CD4-positive, alpha-beta T cell treated with Interleukin-15 for 1 hour (primary cell): ENCODE results near the gene ZNF189.

Source experiments
- DNase-seq: peaks from one replicate; pipeline ENCODE4 v3.0.0-alpha.2; 2020

ZNF189 gene

GRCh38 chr9:101398068-101398929 is at the start of gene ZNF189, which contains the start of gene MRPL50:
ZNF189 (plus strand) TSS chr9:101398851; CDS start chr9:101399157, 306 bp downstream.
MRPL50 (minus strand) TSS chr9:101398618; CDS start chr9:101398592, 26 bp downstream.
- peak; percentile 99 for DNase-seq

GRCh38 chr9:101350285-101350684 is 48.4 kb upstream of the ZNF189 start:
- no peak for DNase-seq

- no peak for DNase-seq
These were observed 45.7 kb upstream of the ZNF189 start for GRCh38 chr9:101352892-101353463.

- no peak for DNase-seq
These were observed 45.0 kb upstream of the ZNF189 start for GRCh38 chr9:101353683-101354082.

- no peak for DNase-seq
These were observed 44.4 kb upstream of the ZNF189 start for GRCh38 chr9:101354143-101354764.

- no peak for DNase-seq
These were observed 43.6 kb upstream of the ZNF189 start for GRCh38 chr9:101354765-101355708.

GRCh38 chr9:101356619-101357018 is 42.0 kb upstream of the ZNF189 start:
- DNase-seq: no peak

- DNase-seq: no peak
These were observed 39.0 kb upstream of the ZNF189 start for GRCh38 chr9:101359679-101360078.

- DNase-seq: no peak
These were observed 38.0 kb upstream of the ZNF189 start for GRCh38 chr9:101360647-101361046.

GRCh38 chr9:101362450-101362849 is 36.2 kb upstream of the ZNF189 start:
- no peak for DNase-seq

- DNase-seq: no peak
These were observed 33.5 kb upstream of the ZNF189 start for GRCh38 chr9:101365181-101365580.

GRCh38 chr9:101366038-101366756 is 32.5 kb upstream of the ZNF189 start:
- no peak for DNase-seq

GRCh38 chr9:101367323-101367722 is 31.3 kb upstream of the ZNF189 start:
- no peak for DNase-seq

GRCh38 chr9:101369286-101369685 is 29.4 kb upstream of the ZNF189 start:
- DNase-seq: no peak

- no peak for DNase-seq
These were observed 28.6 kb upstream of the ZNF189 start for GRCh38 chr9:101369884-101370531.

- no peak for DNase-seq
These were observed 26.8 kb upstream of the ZNF189 start for GRCh38 chr9:101371813-101372212.

- no peak for DNase-seq
These were observed 26.1 kb upstream of the ZNF189 start for GRCh38 chr9:101372327-101373118.

- no peak for DNase-seq
These were observed 23.1 kb upstream of the ZNF189 start for GRCh38 chr9:101375546-101375945.

- no peak for DNase-seq
These were observed 22.4 kb upstream of the ZNF189 start for GRCh38 chr9:101376111-101376848.

GRCh38 chr9:101380295-101380694 is 18.4 kb upstream of the ZNF189 start:
- DNase-seq: no peak
